SIG-M5 treated with dmso at 0.1 percent for 504 hours (cell line): ENCODE data around the gene LRRC61.
"Not testable (repeated sequence)": the region's sequence is repeated elsewhere in the genome, so short reads cannot be mapped to it uniquely, and the experiment has no call there.

ENCODE experiments used
- DNase-seq: peaks from one replicate; lab custom pipeline; 2025; ENCODE audit not compliant: unreplicated experiment; lab: John Stamatoyannopoulos, UW

The LRRC61 gene, protein sequence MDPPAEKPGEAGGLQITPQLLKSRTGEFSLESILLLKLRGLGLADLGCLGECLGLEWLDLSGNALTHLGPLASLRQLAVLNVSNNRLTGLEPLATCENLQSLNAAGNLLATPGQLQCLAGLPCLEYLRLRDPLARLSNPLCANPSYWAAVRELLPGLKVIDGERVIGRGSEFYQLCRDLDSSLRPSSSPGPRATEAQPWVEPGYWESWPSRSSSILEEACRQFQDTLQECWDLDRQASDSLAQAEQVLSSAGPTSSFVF

GRCh38 chr7:150322833-150323681 lies at the start of gene LRRC61, which contains the start of gene ACTR3C:
LRRC61 (plus strand) TSS chr7:150323355; CDS start chr7:150336862, 13,507 bp downstream.
ACTR3C (minus strand) TSS chr7:150323545; CDS start chr7:150295296, 28,249 bp downstream.
- no peak for DNase-seq

GRCh38 chr7:150276132-150276695 lies 46.9 kb upstream of the LRRC61 start:
- peak; percentile 12 for DNase-seq

DNA sequence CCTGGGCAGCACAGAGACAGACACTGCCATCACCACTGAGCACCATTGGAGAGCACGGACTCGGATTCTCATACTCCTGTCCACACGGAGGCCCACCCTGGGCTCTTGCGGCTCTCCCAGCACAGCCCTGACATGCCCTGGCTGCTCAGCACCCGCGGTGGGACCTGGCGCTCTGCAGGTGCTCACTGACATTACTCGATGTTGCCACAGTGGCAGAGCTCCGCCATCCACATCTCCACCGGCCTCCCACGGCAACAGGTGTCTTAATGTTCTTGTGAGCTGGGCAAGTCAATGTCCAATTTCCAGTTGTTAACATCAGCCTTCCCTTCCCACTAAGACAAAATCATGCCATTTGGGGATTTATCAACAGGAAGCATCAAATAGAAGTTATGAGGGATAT lies 44.8 kb upstream of the LRRC61 start:
- not testable (repeated sequence) for DNase-seq

GRCh38 chr7:150281681-150282403 lies 41.3 kb upstream of the LRRC61 start:
- not testable (repeated sequence) for DNase-seq

GRCh38 chr7:150283111-150283510 lies 40.0 kb upstream of the LRRC61 start:
- not testable (repeated sequence) for DNase-seq

- not testable (repeated sequence) for DNase-seq
Observed at GRCh38 chr7:150283608-150284007, 39.5 kb upstream of the LRRC61 start.

DNA sequence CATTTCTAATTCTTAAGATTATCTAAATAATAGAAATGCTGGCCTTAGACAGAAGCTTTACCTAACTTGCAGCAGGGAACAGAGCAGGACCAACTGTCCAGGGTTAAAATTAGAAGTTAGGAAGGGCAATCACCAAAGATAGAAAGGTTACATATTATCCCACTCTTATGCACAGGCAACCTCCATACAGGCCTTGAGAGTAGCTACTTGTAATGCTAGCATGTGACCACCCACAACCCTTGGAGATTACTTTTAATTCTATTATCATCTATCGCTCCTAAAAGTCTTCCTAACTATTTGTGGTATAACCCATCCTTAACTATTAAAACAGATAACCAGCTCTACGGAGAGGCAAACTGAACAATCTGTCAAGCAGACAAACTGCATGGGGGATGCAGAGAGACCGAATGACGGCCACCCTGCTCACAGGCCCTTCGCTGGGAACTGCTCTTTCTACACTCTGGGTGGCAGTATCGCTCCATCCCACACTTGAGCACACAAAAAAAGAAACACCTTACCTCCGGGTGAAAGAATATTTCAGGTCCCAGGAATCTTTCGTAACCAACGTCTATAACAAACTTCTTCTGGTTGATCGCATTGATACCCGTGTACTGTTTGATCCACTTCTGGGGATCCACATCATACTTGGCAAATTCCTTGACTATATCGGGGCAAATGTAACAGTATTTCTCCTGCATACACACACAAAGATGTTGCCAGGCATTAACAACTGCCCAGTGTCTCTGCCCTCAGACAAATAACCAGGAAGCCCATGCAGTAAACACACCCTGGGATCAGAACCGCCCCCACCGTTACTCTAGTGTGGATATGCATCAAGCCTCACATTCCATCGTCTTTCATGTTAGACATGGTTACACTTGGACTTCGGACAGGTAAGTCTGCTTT lies 37.1 kb upstream of the LRRC61 start:
- peak; percentile 8 for DNase-seq

DNA sequence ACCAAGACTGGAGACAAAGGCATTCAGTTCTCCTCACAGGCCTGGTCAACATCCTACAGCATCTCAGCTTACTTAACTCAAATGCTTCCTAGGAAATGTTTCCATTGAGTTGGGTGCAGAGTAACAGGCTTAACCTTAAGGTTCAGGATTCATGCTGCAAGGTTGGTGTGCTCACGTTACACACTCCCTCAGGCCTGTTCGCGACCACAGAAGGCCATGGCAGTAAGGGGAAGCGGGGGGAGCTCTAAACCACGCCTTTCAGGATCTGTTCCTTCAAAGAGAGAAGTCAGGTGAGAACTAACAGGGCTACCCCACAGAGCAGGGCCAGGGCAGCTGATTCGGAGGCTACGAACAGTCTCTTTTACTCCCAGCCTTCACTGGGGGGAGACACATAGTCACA lies 35.3 kb upstream of the LRRC61 start:
- DNase-seq, result not testable (repeated sequence)

DNA sequence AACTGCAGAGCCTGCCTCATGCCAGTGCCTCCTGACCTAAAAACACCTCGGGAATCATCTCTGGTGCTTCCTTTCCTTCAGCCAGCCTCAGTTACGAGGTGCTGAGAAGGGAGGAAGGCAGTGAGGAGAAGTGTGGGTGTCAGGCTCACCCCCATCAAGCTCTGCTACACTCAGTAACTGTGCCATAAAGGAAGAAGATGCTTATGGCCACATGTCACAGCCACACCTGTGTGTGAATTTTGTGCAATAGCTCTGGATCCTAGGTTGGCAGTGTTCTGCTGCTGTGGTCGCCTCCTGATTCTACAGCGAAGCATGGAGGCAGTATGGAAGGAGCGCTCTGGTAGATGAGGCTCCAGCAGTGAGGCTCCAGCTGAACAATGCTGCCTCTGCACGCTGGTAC lies 34.3 kb upstream of the LRRC61 start:
- DNase-seq, result not testable (repeated sequence)

- not testable (repeated sequence) for DNase-seq
Observed at GRCh38 chr7:150290317-150290716, 32.8 kb upstream of the LRRC61 start.

DNA sequence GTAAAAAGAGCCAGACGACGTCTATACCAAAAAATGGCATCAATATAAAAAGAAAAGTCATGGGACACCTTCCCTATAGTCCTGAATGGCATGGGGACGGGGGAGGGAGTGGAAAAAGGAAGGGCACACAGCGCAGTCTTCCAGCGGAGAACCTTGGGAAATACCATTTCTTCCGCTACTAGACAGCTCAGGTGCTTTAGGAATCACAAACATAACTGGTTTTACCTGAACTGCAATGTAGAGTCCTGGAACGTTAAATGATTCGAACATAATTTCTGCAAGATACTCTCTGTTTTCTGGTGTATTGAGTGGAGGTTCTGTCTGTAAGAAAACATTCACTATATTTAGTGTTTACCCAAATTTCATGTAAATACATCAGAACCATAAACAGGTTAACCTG lies 28.1 kb upstream of the LRRC61 start:
- DNase-seq, result not testable (repeated sequence)

DNA sequence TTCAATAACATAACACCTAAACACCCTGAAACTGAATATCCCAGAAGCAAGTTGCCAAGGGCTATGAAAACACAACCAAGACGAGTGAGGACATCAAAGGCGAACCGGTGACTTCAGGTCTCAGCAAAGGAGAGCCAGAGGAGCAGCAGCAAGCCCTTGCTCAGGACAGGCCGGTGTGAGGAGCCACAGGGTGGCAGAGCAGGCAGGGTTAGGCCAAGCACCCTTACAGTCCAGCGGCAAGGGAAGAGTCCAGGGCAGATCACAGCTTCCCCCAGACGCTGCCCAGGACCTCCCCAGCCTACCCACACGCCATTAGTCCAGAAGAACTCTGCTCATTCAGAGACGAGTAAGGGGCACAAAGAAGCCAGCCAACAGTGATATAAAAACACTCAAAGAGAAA lies 27.5 kb upstream of the LRRC61 start:
- DNase-seq, result not testable (repeated sequence)

GRCh38 chr7:150296802-150297201 lies 26.4 kb upstream of the LRRC61 start:
- DNase-seq, result not testable (repeated sequence)

DNA sequence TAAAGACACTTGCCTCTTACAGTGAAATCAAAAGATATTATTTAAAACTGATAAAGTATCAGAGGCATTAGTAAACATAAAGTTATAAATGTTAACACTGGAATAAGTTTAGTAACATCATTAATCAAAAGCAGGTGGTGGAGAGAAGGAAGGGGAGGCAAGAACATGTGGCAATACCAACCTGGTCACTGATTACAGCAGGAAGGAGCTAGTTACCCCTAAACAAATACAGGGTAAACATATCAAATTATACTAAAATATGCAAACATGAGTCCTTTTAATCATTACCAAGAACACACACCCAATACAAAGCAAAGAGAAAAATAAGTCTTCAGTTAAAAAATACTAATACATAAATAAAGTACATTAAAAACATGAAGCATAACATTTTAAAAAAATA lies 25.2 kb upstream of the LRRC61 start:
- not testable (repeated sequence) for DNase-seq

- DNase-seq, result not testable (repeated sequence)
Observed at GRCh38 chr7:150302908-150303310, 20.2 kb upstream of the LRRC61 start.

- DNase-seq, result not testable (repeated sequence)
Observed at GRCh38 chr7:150304499-150305258, 18.5 kb upstream of the LRRC61 start.

DNA sequence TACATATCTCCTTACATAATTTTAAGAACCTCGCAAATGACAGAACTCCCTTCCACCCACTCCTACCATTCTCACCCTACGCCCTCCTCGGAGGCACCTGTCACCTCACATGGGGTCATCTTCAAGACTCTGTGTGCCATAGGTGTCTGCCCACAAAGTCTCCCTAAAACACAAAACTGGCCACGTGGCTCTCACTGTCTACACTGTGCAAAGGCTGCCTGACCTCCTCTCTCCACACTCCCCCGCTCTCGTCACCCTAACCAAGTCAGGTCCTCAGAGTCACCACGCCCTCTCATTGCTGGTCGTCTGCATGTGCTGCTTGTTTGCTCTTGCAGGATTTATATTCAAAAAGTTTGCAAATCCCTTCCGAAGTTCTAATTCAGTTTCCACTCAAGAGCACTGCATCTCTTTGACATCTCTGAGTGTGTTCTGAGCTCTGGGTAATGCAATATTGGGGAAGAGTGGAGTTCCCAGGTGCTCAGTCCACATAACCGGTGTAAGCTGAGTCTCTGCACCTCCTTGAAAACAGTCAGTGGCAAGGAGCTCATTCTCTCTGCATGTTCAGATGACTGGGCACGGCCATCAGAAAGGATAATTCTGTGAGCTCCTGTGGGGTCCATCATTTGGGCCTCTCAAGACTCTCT lies 17.8 kb upstream of the LRRC61 start:
- not testable (repeated sequence) for DNase-seq

DNA sequence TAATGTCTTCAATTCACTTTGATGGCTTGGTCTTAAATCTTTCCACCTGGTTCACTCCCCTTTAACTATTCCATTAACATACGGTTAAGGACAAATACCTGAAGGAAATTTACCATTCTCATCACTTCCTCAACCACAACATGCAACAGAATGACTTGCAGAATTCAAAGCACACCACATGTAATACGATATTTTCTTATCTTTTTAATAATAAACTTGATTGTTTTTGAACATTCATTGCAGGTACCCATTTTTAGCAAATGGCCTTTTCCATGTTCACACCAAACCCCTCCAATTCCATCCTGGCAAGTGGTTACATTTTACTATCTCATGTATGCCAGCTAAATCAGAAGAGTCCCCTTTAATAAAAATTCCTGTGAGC lies 17.3 kb upstream of the LRRC61 start:
- not testable (repeated sequence) for DNase-seq

DNA sequence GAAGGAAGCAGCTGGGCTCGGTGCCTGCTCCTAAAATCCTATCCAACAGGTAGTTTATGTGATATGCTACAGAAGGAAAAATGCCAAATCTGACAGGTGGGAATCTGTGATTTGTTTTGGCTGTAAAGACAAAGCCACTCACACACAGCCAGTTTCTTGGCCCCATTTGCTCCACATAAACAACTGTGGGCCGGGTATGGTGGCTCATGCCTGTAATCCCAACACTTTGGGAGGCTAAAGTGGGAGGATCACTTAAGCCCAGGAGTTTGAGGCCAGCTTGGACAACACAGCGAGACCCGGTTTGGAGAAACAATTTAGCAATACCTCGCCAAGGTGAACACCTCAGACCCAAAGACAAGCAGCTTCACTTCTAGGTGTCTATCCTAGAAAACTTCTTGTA lies 16.8 kb upstream of the LRRC61 start:
- not testable (repeated sequence) for DNase-seq
